ENCODE measurements around the gene NCOA3.
A peak's percentile ranks its signal among the peaks of the same experiment; 100 is the strongest.
"Not testable (repeated sequence)": the region's sequence is repeated elsewhere in the genome, so short reads cannot be mapped to it uniquely, and the experiment has no call there.

Gene NCOA3

GRCh38 chr20:47468290-47469050 lies 33.2 kb upstream of the NCOA3 start:
- DNase-seq (ENCODE audit: low read depth in 2 of 2): no peak

GRCh38 chr20:47475419-47476044 lies 26.2 kb upstream of the NCOA3 start:
- DNase-seq (ENCODE audit: low read depth in 2 of 2): no peak

- no peak for DNase-seq (ENCODE audit: low read depth in 2 of 2)
Measured at GRCh38 chr20:47476452-47476851, 25.2 kb upstream of the NCOA3 start.

- DNase-seq (ENCODE audit: low read depth in 2 of 2): no peak
Measured at GRCh38 chr20:47479093-47479492, 22.6 kb upstream of the NCOA3 start.

- DNase-seq (ENCODE audit: low read depth in 2 of 2): no peak
Measured at GRCh38 chr20:47479506-47479905, 22.2 kb upstream of the NCOA3 start.

- no peak for DNase-seq (ENCODE audit: low read depth in 2 of 2)
Measured at GRCh38 chr20:47480239-47480638, 21.4 kb upstream of the NCOA3 start.

- no peak for DNase-seq (ENCODE audit: low read depth in 2 of 2)
Measured at GRCh38 chr20:47480705-47481104, 21.0 kb upstream of the NCOA3 start.

- DNase-seq (ENCODE audit: low read depth in 2 of 2): no peak
Measured at GRCh38 chr20:47481330-47482216, 20.1 kb upstream of the NCOA3 start.

GRCh38 chr20:47482705-47483104 lies 19.0 kb upstream of the NCOA3 start:
- DNase-seq (ENCODE audit: low read depth in 2 of 2): no peak

- DNase-seq (ENCODE audit: low read depth in 2 of 2): no peak
Measured at GRCh38 chr20:47484303-47484702, 17.4 kb upstream of the NCOA3 start.

GRCh38 chr20:47487175-47487917 lies 14.3 kb upstream of the NCOA3 start:
- DNase-seq (ENCODE audit: low read depth in 2 of 2): peak; percentile 45 to 51

GRCh38 chr20:47489448-47489872 lies 12.2 kb upstream of the NCOA3 start:
- no peak for DNase-seq (ENCODE audit: low read depth in 2 of 2)

GRCh38 chr20:47490795-47491194 lies 10.9 kb upstream of the NCOA3 start:
- DNase-seq (ENCODE audit: low read depth in 2 of 2): no peak

- no peak for DNase-seq (ENCODE audit: low read depth in 2 of 2)
Measured at GRCh38 chr20:47492284-47492683, 9.4 kb upstream of the NCOA3 start.

GRCh38 chr20:47493175-47493962 lies 8.3 kb upstream of the NCOA3 start:
- DNase-seq (ENCODE audit: low read depth in 2 of 2): peak in 1 of 2 donors; percentile 59

- DNase-seq (ENCODE audit: low read depth in 2 of 2): no peak
Measured at GRCh38 chr20:47493963-47494293, 7.8 kb upstream of the NCOA3 start.

- not testable (repeated sequence) for DNase-seq (ENCODE audit: low read depth in 2 of 2)
Measured at GRCh38 chr20:47494606-47495005, 7.1 kb upstream of the NCOA3 start.

GRCh38 chr20:47496118-47496517 lies 5.6 kb upstream of the NCOA3 start:
- DNase-seq (ENCODE audit: low read depth in 2 of 2): no peak

GRCh38 chr20:47498606-47499005 lies 3.1 kb upstream of the NCOA3 start:
- DNase-seq (ENCODE audit: low read depth in 2 of 2): no peak

- no peak for DNase-seq (ENCODE audit: low read depth in 2 of 2)
Measured at GRCh38 chr20:47499053-47499452, 2.6 kb upstream of the NCOA3 start.

- not testable (repeated sequence) for DNase-seq (ENCODE audit: low read depth in 2 of 2)
Measured at GRCh38 chr20:47500082-47500481, 1.6 kb upstream of the NCOA3 start.
